ENCODE results near the gene USF2.

DNA sequence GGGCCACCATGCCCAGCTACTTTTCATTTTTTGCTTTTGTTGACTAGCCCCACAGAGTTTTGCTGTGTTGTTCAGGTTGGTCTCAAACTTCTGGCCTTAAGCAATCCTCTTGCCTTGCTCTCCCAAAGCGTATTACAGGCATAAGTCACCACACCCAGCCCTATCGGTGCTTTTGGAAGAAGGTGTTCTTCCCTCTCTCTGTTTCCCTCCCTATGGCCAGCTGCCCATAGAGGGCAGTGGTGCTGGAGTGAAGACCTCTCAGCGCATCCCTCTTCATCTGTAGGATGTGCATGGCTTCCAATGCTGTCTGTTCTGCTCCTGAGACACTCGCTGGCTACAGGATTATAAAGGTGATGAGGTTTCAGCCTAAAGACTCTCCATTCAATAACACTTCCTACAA lies 58.9 kb downstream of the USF2 start:
- TF ChIP-seq, protein P1, sequence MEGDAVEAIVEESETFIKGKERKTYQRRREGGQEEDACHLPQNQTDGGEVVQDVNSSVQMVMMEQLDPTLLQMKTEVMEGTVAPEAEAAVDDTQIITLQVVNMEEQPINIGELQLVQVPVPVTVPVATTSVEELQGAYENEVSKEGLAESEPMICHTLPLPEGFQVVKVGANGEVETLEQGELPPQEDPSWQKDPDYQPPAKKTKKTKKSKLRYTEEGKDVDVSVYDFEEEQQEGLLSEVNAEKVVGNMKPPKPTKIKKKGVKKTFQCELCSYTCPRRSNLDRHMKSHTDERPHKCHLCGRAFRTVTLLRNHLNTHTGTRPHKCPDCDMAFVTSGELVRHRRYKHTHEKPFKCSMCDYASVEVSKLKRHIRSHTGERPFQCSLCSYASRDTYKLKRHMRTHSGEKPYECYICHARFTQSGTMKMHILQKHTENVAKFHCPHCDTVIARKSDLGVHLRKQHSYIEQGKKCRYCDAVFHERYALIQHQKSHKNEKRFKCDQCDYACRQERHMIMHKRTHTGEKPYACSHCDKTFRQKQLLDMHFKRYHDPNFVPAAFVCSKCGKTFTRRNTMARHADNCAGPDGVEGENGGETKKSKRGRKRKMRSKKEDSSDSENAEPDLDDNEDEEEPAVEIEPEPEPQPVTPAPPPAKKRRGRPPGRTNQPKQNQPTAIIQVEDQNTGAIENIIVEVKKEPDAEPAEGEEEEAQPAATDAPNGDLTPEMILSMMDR (IDR thresholded peaks at IDR 0.05), result no peak
- TF ChIP-seq POLR2A (IDR thresholded peaks at IDR 0.05), result no peak
